ENCODE data around the gene WWC1. TPM values are rescaled to one million over a fixed set of nuclear protein-coding genes. Genes with fewer than 3 reads are reported as not detected.

Gene WWC1
- 10 to 100 TPM in 1 of 12 donors, 1 to 10 TPM in 5, under 1 TPM in 5, not detected in 1; 0.45 to 15.5 (median 1.4) TPM for polyA plus RNA-seq (ENCODE audit: insufficient read length in 12 of 12)
- long read RNA-seq, donor 1, partial matches to known transcripts: 0 of 5 reads
- long read RNA-seq, donor 1, other reads (novel, unspliced or antisense): 0 of 5 reads
- long read RNA-seq, donor 2: 0 reads
- long read RNA-seq, donor 3: 0 reads
- long read RNA-seq, donor 4: 0 reads
- long read RNA-seq, donor 5: 0 reads
- long read RNA-seq, donor 6: 0 reads
- long read RNA-seq, donor 7: 0 reads
- long read RNA-seq, donor 8: 0 reads
- long read RNA-seq, donor 9: 0 reads
- long read RNA-seq, donor 10, partial matches to known transcripts: 0 of 1 reads
- long read RNA-seq, donor 10, other reads (novel, unspliced or antisense): 0 of 1 reads
- long read RNA-seq, donor 11: 0 reads

DNA sequence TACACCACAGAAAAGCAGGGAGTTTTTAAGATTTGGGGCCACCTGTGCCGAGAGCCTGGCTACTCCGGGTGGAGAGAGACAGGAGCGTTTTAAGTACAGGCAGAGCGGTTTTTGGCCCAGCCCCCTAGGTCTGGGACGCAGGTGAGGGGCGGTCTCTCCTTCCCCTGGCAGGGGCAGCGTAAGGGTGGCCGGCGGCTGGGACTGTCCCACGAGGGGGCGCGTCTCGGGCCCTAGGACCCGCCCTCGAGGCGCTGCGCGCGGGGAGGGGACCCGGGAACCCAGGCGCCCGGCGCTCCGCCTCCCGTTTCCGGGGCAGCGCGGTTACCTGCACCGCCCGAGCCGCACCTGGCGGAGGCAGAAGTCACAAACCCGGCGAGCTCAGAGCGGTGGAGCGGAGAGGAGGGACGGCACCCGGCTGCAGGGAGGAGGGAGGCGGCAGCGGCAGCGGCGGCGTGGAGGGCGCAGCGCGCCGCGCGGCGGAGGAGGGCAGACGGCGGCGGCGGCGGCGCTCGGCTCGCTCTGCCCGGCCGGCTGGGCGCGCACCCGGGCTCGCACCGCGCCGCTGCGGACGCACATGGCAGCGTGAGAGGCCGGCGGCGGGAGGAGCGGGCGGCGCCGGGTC is at the start of gene WWC1:
TSS of gene WWC1 (plus strand) at position 304 of the 622 bp plus-strand sequence. CDS start 508 bp downstream, outside the sequence.
- no peak for DNase-seq

GRCh38 chr5:168244838-168245559 is 46.4 kb upstream of the WWC1 start:
- DNase-seq: no peak

DNA sequence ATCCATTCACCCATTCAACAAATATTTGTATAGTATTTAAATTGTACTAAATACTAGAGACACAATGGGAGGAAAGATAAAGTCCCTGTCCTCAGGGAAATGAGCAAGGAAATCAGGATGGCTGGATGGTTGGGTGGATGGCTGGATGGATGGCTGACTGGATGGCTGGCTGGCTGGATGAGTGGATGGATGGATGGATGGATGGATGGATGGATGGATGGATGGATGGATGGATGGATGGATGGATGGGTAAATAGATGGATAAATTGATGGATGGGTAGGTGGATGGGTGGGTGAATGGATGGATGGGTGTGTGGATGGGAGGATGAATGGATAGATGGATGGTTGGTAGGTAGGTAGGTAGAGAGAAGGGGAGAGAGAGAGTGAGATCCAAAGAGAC is 41.5 kb upstream of the WWC1 start:
- no peak for DNase-seq

GRCh38 chr5:168251259-168251658 is 40.2 kb upstream of the WWC1 start:
- no peak for DNase-seq

DNA sequence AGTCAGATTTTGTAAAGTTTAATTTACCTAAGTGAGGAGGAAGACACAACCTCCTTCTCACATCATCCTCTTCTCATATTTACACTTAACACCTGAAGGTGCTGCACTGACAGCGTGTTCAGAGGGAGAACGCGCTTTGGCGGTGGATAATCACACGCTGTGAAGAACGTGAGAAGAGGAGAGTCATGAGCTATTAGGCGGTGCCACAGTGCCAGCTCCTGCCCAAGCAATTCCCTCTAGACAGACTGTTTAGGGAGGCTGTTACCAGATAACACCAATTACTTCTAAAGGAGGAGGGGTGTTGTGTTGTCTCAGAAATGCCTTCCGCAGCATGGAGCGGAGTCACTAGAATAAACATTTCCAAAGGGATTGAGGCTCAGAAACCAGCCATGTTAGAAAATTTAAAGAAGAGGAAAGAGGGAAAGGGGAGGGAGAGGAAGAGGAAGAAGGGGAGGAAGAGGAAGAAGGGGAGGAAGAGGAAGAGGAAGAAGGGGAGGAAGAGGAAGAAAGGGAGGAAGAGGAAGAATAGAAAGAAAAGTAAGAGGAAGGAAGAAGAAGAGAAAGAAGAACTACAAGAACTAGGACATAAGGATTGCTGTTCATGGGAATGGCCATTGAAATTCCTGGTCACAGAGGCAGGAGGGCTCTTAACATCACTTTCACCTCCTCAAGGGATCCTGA is 37.3 kb upstream of the WWC1 start:
- DNase-seq: no peak

DNA sequence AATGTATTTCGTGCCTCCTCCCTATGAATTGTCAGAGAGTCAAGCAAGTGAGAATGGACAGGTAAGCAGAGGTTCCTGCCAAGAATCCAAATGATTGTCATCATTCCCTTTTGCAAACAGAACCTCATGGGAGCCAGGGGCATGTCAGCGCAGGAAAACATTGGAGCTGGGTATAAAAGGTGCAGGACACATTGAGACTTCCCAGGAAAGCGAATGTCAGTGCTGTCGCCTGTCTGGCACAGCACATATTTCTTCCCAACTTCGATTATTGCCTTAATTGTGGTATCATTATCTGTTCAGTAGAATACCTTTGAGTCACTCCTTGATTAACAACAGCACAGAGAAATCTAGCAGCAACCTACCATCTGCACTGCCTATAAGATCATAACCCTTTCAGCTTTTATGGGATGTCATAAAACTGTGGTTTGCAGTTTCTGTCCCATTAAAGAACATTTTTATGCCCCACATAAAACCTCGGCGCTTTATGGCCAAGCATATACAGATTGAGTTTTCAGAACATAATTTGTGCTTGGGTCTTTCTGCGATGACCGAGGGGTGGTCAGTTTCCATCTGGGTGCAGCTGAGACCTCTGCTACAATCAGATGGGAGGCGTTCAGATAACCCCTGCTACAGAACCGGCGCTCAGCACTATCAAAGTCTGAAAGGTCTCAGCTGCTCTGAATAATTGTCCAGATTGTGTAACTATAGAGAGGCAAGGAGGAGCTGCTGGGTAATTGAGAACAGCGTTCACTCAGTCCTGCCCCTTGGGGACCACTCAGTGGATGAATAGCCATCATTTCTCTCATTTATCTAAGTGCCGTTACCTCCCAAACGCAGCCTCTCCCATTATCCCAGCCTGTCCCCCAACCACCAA is 30.9 kb upstream of the WWC1 start:
- no peak for DNase-seq

DNA sequence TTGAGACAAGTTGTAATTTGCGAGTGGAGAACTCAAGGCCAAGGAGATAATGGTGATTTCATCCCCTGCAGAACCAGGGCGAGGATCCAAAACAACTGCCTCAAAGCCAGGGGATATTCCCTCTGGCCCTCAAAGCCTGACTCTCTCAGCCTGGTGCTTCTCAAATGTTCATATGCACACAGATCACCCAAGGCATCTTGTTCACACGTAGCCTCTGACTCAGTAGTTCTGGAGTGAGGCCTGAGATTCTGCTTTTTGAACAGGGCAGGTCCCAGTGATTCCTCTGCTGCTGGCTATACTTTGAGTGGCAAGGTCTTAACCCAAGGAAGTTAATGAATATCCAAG is 30.2 kb upstream of the WWC1 start:
- DNase-seq: no peak

DNA sequence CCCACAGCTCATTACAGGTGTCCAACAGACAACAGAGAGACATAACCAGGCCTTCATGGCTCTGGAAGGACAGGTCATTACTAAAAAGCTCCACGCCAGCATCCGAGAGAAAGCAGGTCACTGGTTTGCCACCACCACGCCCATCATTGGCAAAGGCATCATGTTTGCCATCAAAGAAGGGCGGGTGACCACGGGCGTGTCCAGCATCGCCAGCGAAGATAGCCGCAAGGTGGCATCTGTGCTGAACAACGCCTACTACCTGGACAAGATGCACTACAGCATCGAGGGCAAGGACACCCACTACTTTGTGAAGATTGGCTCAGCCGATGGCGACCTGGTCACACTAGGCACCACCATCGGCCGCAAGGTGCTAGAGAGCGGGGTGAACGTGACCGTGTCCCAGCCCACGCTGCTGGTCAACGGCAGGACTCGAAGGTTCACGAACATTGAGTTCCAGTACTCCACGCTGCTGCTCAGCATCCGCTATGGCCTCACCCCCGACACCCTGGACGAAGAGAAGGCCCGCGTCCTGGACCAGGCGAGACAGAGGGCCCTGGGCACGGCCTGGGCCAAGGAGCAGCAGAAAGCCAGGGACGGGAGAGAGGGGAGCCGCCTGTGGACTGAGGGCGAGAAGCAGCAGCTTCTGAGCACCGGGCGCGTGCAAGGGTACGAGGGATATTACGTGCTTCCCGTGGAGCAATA is 29.3 kb upstream of the WWC1 start:
- DNase-seq: no peak

- DNase-seq: no peak
These were observed 28.3 kb upstream of the WWC1 start for GRCh38 chr5:168263121-168263520.

DNA sequence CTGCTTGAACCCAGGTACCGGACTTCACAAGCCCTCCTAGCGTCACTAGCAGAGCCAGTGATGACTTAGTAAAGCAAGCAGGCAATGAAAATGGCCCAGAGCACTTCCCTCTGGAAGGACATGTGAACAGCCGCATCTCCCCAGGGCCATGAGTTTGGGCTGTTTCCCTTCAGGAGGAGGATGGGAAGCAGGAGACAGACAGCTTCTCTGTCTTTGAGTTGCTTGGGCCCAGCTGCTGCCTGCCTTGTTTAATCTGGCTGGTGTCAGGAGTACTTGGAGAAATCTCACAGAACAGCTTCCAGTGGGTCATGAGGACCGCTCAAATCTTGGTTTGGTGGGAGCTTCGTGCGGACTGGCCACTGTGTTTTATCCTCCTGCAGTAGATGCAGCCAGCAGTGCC is 25.4 kb upstream of the WWC1 start:
- DNase-seq: no peak

- peak; percentile 86 for DNase-seq
These were observed 22.2 kb upstream of the WWC1 start for GRCh38 chr5:168268949-168269936.

DNA sequence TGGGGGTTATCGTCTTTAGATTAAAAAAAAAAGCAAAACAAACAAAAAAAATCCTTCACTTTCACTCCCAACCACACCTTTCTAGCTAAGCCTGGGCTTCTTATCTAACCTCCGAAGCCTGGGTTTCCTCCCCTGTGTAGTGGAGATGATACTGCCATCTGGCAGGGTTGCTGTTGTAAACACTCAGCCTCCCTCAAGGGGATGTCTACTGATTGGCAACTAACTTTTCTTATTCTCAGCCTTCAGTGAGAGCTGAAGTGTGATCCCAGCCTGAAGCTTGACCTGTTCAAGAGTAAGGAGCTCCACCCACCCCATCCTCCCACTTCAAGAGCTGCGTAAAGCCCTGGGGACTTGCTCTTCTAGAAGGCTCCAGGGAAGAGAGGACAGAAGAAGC is 21.5 kb upstream of the WWC1 start:
- DNase-seq: no peak

DNA sequence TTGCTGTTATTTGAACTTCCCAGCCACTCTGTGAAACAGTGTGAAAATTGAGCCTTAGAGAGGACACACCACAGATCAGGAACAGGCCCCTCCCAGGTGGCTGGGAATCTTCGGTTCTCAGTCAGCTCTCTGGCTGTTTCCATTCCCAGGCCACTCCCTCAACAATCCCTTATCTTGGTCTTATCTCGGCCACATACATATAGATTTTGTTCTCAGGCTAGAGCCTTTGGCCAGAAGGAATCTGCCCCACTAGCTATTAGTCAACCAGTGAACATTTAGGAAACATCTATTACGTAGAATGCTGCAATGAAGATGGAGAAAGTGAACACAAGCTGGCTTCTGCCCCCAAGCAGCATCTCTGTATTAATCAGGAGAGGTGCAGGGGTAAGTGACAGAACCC is 21.0 kb upstream of the WWC1 start:
- DNase-seq: no peak

GRCh38 chr5:168273056-168273980 is 18.1 kb upstream of the WWC1 start:
- no peak for DNase-seq

DNA sequence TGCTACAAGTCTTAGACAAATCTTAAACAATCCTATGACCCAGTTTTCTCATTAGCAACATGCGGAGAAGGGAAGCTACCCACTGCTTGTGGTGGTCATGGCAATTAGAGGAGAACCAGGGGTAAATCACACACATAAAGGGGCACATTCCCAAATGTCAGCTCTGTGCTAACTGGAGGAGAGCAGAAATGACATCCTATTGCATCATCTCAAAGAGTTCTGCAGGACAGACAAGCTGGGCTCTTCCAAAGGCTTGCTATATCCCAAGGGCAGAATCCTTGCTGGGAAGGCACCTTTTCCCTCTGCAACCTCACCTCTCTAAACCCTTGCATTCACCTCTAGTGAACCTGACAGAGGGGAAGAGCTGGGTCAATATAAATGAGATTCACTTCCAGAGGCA is 17.0 kb upstream of the WWC1 start:
- DNase-seq: no peak

DNA sequence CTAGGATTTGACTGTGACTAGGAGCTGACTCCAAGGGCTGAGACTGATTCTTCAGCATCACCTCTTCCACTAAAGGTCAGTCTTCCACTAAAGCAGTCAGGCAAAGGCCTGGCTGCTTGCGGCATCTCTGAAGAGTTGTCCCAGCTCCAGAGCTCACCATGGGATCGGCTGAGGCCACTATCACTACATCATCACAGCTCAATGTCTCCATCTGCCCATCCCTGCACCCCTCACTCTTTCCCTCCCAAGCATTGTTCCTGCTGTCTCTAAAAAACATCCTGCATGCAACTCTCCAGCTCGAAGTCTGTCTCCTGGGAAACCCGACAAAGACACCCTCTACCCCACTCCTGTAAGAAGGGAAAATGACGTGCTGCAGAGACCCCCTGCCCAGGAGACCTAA is 15.5 kb upstream of the WWC1 start:
- DNase-seq: no peak

- DNase-seq: no peak
These were observed 9.3 kb upstream of the WWC1 start for GRCh38 chr5:168282120-168282519.

- no peak for DNase-seq
These were observed 6.6 kb upstream of the WWC1 start for GRCh38 chr5:168284809-168285208.

All from muscle of arm (tissue), 14 donors.